HG02938 (cell line): ENCODE data around the gene HERC2.

Source experiments
- ATAC-seq: cut with Tn5 transposase; IDR thresholded peaks from one replicate; pipeline ENCODE4 v1.9.1; 2021; ENCODE audit warnings: mild to moderate bottlenecking, moderate library complexity; ENCODE audit not compliant: unreplicated experiment

Gene HERC2

GRCh38 chr15:28114721-28115622, 207.0 kb downstream of the HERC2 start:
- no peak for ATAC-seq

- ATAC-seq: no peak
Observed at GRCh38 chr15:28114114-28114455, 207.9 kb downstream of the HERC2 start.

DNA sequence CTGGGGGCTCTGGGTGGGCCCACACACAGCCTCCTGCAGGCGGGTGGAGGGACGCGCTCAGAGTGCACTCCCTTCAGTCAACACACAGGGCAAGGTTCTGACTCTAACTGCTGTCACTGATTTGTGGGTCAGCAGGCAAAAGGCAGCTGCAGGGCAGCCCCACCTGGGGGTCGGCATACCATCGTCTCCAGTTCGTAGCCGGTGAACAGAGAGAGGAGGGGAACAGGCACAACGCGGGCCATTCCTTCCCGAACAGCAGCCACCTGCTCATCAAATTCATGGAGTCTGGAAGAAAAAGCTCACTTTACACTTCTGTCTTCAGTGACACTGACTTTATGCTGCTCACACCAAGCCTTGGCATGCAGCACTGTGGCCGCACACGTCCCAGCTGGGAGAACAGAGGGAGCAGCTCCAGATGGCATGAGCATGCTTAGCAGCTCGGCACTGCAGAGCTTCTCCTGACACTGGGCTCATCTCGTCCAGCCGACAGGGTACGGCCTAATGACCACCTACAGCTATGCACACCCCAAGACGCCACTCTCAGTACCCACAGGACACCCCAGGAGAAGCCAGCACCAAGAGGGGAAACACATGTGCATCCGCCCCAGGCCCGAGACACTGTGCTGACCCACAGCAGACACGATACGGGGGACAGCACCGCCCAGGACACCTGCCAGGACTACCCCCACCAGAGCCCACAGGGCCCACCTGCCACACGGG, 208.4 kb downstream of the HERC2 start:
- no peak for ATAC-seq

- no peak for ATAC-seq
Observed at GRCh38 chr15:28112962-28113361, 209.0 kb downstream of the HERC2 start.

GRCh38 chr15:28112101-28112760, 209.7 kb downstream of the HERC2 start:
- ATAC-seq: no peak

GRCh38 chr15:28111543-28111942, 210.4 kb downstream of the HERC2 start:
- no peak for ATAC-seq

DNA sequence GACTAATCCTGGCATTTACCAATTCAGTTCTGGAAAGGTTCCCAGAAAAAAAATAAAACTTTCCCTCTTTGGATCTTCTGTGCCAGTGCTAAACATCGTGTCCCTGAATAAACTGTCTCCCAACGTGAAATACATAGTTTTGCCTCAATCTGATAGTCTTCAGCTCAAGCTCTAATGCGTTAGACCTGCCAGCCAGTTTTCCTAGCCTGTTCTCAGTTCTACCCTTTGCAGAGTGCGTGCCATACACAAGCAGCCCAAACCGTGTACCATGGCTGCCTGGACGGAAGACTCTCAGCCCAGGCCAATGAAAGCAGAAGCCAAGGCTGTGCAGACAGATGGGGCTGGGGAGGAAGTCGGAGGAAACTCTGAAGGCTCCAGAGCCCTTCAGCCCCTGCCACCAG, 211.5 kb downstream of the HERC2 start:
- ATAC-seq: no peak

GRCh38 chr15:28109626-28110455, 212.1 kb downstream of the HERC2 start:
- ATAC-seq: no peak

DNA sequence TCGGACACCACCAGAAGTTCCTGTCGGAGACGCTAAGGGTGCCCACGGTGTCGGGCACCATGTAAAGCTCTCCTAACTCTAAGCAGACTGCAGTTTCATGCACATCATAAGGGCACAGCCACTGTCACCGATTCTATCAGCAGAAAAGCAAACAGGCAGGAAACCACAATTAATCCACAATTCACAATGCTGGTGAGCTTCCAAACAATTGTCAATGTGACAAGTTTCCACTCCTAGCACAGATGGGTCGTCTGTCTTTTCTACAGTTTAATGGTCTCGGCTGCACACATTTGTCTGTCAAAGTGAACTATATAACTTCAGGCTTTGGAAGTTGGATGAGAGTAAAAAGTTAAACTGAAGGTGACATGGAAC, 214.1 kb downstream of the HERC2 start:
- no peak for ATAC-seq

DNA sequence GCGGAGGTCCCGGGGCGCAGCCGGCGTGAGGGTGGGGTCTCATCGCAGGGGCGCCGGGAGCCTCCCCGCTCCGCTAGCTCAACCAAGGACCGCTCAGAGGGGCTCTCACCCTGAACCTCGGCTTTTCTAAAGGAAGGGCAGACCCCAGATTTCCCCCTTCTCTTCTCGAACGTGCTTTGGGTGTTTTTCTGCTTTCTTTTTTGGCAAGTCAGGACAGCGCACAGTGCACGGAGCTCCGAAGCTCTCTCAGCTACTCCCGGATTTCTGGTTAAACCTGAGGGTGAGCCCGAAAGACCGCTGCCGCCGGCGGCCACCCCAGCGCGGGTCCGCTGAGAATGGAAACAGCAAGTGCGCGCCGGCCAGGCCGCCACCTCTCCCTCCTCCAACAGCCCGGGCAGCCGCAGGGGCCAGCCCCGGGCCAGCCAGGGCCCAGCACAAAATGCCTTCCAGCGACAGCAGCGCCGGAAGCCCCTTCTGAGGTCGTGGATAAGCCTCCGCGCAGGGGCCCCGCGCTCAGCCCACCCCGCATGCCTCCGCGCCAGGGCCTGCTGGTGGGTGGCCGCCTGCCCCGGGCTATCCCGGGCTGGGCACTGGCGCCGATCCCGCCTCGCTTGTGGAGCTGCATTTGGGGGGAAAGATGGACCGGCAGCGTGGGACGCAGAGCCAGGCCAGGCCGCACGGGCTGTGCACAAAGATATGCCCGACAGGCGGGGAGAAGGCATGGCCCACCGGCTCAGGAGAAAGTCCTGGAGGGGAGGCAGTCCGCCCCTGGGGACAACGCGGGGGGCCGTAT, 214.7 kb downstream of the HERC2 start:
- ATAC-seq: no peak

- no peak for ATAC-seq
Observed at GRCh38 chr15:28106294-28107110, 215.5 kb downstream of the HERC2 start.

DNA sequence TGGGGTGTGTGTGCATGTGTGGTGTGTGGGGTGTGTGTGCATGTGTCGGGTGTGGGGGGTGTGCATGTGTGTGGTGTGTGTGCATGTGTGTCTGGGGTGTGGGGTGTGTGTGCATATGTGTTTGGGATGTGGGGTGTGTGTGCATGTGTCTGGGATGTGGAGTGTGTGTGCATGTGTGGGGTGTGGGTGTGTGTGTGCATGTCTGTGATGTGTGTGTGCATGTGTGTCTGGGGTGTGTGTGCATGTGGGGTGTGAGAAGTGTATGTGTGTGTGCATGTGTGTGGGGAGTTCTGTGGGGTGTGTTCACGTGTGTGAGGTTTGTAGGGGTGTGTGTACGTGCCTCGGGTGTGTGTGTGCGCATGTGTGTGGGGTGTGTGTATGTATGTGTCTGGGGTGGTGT, 216.2 kb downstream of the HERC2 start:
- no peak for ATAC-seq

GRCh38 chr15:28105224-28105791, 216.7 kb downstream of the HERC2 start:
- no peak for ATAC-seq

- no peak for ATAC-seq
Observed at GRCh38 chr15:28104326-28104725, 217.7 kb downstream of the HERC2 start.

DNA sequence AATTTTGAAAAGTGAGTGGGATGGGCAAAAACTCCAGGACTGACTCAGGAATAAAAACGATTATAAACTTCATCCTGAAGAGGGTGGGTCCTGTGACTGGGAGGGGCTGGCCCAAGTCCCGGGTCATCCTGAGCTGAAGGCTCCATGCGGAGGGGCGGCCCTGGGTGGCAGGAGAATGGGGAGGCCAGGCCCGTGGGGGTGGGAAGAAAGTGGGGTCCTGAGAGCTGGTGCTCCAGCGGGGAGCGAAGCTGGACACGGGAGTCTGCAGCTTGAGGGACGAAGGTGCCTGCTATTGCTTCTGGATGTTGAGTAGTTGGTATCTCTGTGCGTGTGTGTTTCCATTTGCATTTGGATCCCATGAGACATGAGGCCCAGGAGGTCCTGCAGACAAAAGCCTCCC, 218.1 kb downstream of the HERC2 start:
- no peak for ATAC-seq

- ATAC-seq: no peak
Observed at GRCh38 chr15:28101983-28102441, 220.0 kb downstream of the HERC2 start.

DNA sequence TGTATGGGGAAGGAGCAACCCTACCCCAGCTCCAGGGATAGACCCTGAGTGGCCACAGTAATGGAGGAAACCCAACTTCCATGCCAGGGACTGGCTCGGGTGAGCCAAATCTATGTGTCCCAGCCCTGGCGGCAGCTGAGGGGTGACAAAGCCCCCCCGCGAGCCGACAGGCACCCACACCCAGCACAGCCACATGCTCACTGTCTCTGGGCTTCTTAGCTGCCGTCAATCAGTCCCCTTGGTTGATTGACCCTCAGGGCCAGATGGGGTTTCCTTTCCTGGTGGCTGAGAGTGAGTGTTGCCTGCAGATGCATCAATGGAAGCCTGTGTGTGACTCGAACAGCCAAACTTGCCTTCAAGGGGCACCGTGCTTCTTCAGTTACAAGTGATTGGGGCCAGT, 220.8 kb downstream of the HERC2 start:
- ATAC-seq: no peak

DNA sequence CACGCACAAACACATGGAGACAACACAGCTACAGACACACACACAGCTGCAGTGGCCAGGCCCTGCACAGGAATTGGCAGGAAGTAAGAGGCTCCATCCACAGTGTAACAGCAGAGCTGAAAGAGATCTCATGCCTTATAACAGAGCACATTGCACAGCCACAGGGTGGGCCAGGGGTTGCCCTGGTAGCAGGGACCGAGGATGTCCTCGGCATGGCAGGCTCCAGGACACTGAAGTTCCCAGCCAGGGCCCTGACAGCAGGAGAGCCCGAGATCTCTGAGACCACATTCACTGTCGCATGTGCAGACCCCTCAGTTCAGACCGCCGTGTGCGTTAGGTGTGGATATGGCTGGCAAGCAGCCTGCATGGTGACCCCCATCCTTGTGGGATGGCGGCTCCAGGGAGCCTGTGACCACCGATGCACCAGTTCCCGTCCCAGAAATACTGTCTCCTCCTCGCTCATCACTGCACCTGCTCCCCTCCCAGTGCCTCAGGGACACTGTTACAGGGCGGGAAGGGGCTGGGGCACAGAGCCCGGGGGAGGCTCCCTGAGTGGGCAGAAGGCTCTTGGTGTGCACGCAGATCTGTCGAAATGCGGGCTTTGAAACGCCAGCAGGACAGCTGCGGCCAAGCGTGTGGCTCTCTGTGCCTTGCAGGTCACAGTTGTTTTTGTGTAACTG, 221.3 kb downstream of the HERC2 start:
- no peak for ATAC-seq
